ENCODE data around the gene EBLN1. TPM values are rescaled to one million over a fixed set of nuclear protein-coding genes. Genes with fewer than 3 reads are reported as not detected.

The EBLN1 gene
- polyA plus RNA-seq, 1 donor (not counting 4 experiments of a cell fraction or from before 2014, with no cell fraction given) = not detected

DNA sequence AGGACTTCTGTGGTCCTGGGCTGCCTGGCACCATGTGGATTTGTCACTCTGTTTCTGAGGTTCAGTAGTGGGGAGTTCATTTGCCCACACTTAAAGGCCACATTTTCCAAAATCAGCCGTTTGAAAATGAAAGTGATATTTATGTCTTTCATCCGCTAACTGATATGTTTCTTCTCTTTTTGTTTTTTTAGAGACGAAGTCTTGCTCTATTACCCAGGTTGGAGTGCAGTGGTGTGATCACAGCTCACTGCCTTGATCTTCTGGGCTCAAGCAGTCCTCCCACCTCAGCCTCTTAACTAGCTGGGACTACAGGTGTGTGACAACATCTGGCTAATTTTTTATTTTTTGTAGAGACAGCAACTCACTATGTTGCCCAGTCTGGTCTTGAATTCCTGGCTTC is 58.6 kb downstream of the EBLN1 start:
- TF ChIP-seq, protein P1, sequence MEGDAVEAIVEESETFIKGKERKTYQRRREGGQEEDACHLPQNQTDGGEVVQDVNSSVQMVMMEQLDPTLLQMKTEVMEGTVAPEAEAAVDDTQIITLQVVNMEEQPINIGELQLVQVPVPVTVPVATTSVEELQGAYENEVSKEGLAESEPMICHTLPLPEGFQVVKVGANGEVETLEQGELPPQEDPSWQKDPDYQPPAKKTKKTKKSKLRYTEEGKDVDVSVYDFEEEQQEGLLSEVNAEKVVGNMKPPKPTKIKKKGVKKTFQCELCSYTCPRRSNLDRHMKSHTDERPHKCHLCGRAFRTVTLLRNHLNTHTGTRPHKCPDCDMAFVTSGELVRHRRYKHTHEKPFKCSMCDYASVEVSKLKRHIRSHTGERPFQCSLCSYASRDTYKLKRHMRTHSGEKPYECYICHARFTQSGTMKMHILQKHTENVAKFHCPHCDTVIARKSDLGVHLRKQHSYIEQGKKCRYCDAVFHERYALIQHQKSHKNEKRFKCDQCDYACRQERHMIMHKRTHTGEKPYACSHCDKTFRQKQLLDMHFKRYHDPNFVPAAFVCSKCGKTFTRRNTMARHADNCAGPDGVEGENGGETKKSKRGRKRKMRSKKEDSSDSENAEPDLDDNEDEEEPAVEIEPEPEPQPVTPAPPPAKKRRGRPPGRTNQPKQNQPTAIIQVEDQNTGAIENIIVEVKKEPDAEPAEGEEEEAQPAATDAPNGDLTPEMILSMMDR (optimal IDR thresholded peaks at IDR 0.05 in 1 of 3, IDR thresholded peaks at IDR 0.05 in 1 of 3, conservative IDR thresholded peaks at IDR 0.05 in 1 of 3; ENCODE audit: extremely low read depth in 1 of 3, insufficient read depth in 2 of 3, low read length in 3 of 3) = no peak
- TF ChIP-seq EZH2 (IDR thresholded peaks at IDR 0.05; ENCODE audit: low read length) = no peak
- Histone ChIP-seq H2AFZ (ENCODE audit: control insufficient read depth, low read length) (no peak overlapping the region), H3K4me1 (ENCODE audit: control insufficient read depth, extremely low read depth, insufficient read depth, low read length) (no peaks in the 10 kb centered on the region), H3K27me3 (ENCODE audit: control insufficient read depth, extremely low read depth, insufficient read depth, low read length) (no peaks in the 10 kb centered on the region), H4K20me1 (ENCODE audit: control insufficient read depth, extremely low read depth, insufficient read depth, low read length) (no peaks in the 10 kb centered on the region), H3K9me3 (ENCODE audit: control insufficient read depth, low read depth, low read length) (no peaks in the 10 kb centered on the region), H3K4me2 (ENCODE audit: control insufficient read depth, extremely low read depth, insufficient read depth, low read depth, low read length) (no peak overlapping the region), H3K27ac (ENCODE audit: control insufficient read depth, insufficient read depth, low read length) (no peak overlapping the region), H3K9me1 (ENCODE audit: control insufficient read depth, extremely low read depth, insufficient read depth, low read length) (no peaks in the 10 kb centered on the region), H3K4me3 (ENCODE audit: control insufficient read depth in 2 of 3, extremely low read depth in 1 of 3, insufficient read depth in 2 of 3, low read depth in 1 of 3, low read length in 3 of 3) (no peak overlapping the region), H3K79me2 (ENCODE audit: control insufficient read depth, insufficient read depth, low read length) (no peaks in the 10 kb centered on the region), H3K36me3 (ENCODE audit: control insufficient read depth in 2 of 2, extremely low read depth in 1 of 2, insufficient read depth in 2 of 2, low read length in 2 of 2) (no peaks in the 10 kb centered on the region), H3K9ac (ENCODE audit: control insufficient read depth, extremely low read depth, insufficient read depth, low read length) (no peak overlapping the region)
- dilution Hi-C loops (cut with MboI; ENCODE audit: extremely low pct_ligation_motif_present, low sequenced_read_pairs) = no loop called here
- FAIRE-seq = no peak
- no peak for DNase-seq (ENCODE audit: low read depth, low spot score)

Other genes starting within 250 kb of the EBLN1 start
- gene DNAJC1, start 214.3 kb downstream of the EBLN1 start, polyA plus RNA-seq = 16.0 to 35.7 TPM (median 24.8 TPM) in 3 replicates
- gene COMMD3, start 98.4 kb upstream of the EBLN1 start, polyA plus RNA-seq = 29.3 to 59.5 TPM (median 39.2 TPM) in 3 replicates
- 21.6 to 33.1 TPM (median 22.0 TPM) in 3 replicates for gene BMI1, start 103.1 kb upstream of the EBLN1 start, polyA plus RNA-seq
- not detected in 3 replicates for gene SPAG6, start 127.5 kb upstream of the EBLN1 start, polyA plus RNA-seq